ENCODE data around the gene RASAL2.
A peak's percentile ranks its signal among the peaks of the same experiment; 100 is the strongest.

RASAL2 gene

GRCh38 chr1:178223289-178223688 is 129.4 kb downstream of the RASAL2 start:
- no peak for DNase-seq (ENCODE audit: low read depth)
- H3K4me3 ChIP-seq (ENCODE audit: low read length) = no peak overlapping the region
- TF ChIP-seq CTCF (IDR thresholded peaks at IDR 0.05; ENCODE audit: insufficient read depth, low read depth, low read length, missing control alignments) = no peak

DNA sequence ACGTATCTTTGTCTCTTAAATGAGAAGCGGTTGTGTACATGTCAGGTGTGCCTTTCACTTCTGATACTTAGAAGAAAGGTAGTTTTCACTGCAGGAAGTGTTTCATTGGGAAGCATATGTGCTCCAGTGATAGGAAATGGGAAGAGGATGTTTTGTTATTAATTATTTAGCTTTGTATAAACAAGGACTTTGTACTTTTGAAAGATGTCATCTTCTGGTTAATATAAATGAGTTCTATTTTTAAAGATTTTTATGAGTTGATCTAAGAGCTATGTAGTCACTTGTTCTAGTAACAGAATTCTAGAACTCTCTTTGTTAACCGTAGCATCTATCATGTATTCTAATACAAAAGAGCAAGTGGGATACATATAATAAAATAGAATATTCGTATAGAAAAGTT is 130.5 kb downstream of the RASAL2 start:
- no peak for TF ChIP-seq CTCF (IDR thresholded peaks at IDR 0.05; ENCODE audit: insufficient read depth, low read depth, low read length, missing control alignments)
- H3K4me3 ChIP-seq (ENCODE audit: low read length) = no peak overlapping the region
- DNase-seq (ENCODE audit: low read depth) = no peak

GRCh38 chr1:178230881-178231409 is 137.0 kb downstream of the RASAL2 start:
- no peak for TF ChIP-seq CTCF (IDR thresholded peaks at IDR 0.05; ENCODE audit: insufficient read depth, low read depth, low read length, missing control alignments)
- no peak for DNase-seq (ENCODE audit: low read depth)
- no peak overlapping the region for H3K4me3 ChIP-seq (ENCODE audit: low read length)

DNA sequence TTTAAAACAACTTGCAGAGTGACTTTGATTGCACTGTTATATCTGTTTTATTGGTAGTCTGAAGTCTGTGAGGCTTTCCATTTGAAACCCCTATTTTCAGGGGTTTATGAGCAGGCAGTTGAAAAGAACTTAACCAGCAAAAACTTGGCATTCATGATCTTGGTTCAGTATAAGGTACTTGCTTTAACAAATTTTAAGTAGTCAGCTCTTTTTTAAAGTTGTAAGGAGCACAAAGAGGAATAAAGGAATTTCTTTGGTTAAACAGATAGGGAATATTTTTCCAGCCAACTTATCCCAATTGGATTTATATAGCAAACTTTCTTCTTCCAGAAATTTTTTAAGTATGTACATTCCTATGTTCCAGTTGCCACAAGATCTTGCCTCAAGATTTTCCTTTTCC is 138.2 kb downstream of the RASAL2 start:
- DNase-seq (ENCODE audit: low read depth) = no peak
- no peak overlapping the region for H3K4me3 ChIP-seq (ENCODE audit: low read length)
- no peak for TF ChIP-seq CTCF (IDR thresholded peaks at IDR 0.05; ENCODE audit: insufficient read depth, low read depth, low read length, missing control alignments)

- peak; percentile 50 for DNase-seq (ENCODE audit: low read depth)
- H3K4me3 ChIP-seq (ENCODE audit: low read length) = no peak overlapping the region
- TF ChIP-seq CTCF (IDR thresholded peaks at IDR 0.05; ENCODE audit: insufficient read depth, low read depth, low read length, missing control alignments) = no peak
Observed at GRCh38 chr1:178232949-178233348, 139.0 kb downstream of the RASAL2 start.

GRCh38 chr1:178237121-178237520 is 143.2 kb downstream of the RASAL2 start:
- no peak for TF ChIP-seq CTCF (IDR thresholded peaks at IDR 0.05; ENCODE audit: insufficient read depth, low read depth, low read length, missing control alignments)
- DNase-seq (ENCODE audit: low read depth) = no peak

GRCh38 chr1:178238722-178239510 is 145.0 kb downstream of the RASAL2 start:
- peak; percentile 99 for DNase-seq (ENCODE audit: low read depth)
- no peak overlapping the region for H3K4me3 ChIP-seq (ENCODE audit: low read length)
- no peak for TF ChIP-seq CTCF (IDR thresholded peaks at IDR 0.05; ENCODE audit: insufficient read depth, low read depth, low read length, missing control alignments)

More at GRCh38 chr1:178237121-178237520, 143.2 kb downstream of the RASAL2 start:
- no peak overlapping the region for H3K4me3 ChIP-seq (ENCODE audit: low read length)
